ENCODE results near the gene TCN2.
"Not testable (repeated sequence)": the region's sequence is repeated elsewhere in the genome, so short reads cannot be mapped to it uniquely, and the experiment has no call there.

TCN2 gene

DNA sequence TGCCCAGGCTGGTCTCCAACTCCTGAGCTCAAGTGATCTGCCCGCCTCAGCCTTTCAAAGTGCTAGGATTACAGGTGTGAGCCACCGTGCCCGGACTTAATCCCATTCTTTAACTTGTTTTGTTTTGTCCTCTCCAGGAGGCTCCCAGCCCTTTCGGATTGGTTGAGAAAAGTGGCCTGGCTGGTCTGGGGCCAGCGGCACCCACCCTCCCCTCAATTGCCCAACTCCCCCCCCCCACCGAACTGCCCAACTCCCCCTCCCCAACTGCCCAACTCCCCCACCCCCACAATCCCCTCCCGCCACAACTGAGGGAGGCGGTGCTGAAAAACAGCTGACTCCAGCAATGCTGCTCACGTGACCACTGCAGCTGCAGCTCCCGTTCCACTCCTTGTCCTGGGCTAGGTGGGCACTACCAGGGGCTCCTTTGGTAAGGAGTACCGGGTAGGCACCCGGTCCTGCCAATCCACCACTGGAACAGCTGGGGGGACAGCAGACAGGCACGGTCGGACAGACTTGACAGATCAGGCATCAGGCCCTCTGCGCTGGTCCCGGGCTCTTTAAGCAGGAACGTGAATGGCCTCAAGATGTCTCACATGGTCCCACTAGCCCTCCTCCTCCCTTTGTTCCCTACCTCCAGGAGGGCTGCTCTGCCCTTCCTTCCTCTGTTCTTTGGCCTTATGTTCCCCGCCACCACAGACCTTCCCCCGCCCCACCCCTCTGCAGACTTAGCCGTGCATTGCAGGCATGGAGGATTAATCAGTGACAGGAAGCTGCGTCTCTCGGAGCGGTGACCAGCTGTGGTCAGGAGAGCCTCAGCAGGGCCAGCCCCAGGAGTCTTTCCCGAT lies at the start of gene TCN2:
Gene TCN2, plus strand, starts transcription at position 720 of the 845 bp plus-strand sequence. CDS start 158 bp downstream, outside the sequence.
- DNase-seq (ENCODE audit: low read depth in 3 of 3, low spot score in 1 of 3), result no peak

DNA sequence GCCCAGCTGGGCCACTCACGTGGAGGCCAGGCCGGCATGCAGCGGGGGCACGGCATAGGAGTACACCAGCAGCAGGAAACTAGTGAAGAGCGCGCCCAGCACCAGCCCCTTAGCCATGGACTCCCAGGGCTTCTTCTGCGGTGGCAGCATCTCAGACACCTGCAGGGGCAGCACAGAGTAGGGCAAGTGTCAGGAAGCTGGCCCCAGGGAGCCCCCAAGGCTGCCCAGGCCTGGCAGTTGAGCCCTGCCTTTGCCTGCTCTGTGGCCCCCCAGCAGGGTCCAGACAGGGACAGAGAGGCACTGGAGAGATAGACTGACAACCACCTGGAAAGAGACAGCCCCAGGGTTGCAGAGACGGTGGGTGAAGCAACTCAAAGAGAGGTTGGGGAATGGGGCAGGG lies 49.7 kb upstream of the TCN2 start:
- DNase-seq (ENCODE audit: low read depth in 3 of 3, low spot score in 1 of 3), result no peak

DNA sequence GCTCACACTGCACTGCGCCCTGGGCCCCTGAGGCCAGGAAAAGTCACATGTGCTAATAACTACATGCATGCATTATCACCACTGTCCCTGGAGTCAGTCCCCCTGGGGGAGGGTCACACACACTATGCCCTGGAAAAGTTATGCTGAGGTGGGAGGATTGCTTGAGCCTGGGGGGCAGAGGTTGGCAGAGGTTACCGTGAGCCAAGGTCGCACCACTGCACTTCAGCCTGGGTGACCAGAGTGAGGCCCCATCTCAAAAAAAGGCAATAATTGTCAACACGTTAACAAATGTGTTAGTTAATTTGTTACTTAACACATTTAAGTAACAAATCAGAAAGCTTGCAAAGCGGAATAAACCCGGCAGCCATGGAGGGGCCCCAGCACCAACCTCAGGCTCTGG lies 47.1 kb upstream of the TCN2 start:
- no peak for DNase-seq (ENCODE audit: low read depth in 3 of 3, low spot score in 1 of 3)

DNA sequence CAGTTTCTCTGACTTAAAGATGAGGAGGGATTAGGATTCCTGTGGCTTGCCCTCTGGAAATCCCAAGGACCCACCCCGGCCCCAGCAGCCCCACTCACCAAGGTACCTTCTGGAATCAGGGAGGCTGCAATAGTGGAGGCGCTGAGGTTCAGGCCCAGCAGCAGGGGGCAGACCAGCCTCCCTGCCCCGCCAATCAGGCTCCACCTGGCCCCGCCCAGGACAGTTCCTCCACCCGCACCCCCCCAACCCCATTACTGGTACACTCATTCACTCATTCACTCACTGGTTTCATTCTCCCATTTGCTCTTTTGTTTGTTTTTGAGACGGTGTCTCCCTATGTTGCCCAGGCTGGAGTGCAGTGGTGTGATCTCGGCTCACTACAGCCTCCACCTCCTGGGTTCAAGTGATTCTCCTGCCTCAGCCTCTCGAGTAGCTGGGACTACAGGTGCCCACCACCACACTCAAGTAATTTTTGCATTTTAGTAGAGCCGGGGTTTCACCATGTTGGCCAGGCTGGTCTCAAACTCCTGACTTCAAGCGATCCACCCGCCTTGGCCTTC lies 46.3 kb upstream of the TCN2 start:
- not testable (repeated sequence) for DNase-seq (ENCODE audit: low read depth in 3 of 3, low spot score in 1 of 3)

DNA sequence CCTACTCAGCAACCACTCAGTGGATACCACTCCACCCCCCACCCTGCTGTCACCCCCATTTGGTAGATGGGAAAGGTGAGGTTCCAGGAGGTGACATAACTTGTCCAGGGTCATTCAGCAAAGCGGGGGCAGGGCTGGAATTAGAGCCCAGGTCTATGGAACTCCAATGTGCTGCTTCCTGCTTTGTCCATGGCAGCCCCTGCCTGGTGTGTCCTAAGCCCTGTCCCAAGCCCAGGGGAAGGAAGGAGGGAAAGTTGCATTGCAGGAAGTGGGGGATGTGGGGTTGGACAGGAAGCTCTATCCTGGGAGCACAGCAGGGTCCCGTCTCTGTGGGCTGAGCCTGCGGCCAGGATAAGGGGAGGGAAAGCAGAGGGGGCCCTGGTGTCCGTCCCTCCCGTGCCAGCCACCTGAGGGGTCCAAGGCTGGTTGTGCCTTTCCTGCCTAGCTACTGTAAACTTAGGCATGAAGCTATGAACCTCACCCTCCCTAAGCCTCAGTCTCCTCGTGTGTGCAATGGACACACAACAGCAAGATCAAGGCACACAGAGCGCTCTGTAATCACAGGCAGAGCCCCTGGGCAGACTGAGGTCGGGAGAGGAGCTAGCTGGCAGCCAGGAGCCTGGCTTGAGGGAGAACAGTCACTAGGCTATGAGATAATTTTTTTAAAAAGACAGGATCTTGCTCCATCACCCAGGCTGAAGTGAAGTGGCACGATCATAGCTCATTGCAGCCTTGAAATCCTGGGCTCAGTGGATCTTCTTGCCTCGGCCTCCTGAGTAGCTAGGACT lies 45.4 kb upstream of the TCN2 start:
- no peak for DNase-seq (ENCODE audit: low read depth in 3 of 3, low spot score in 1 of 3)

DNA sequence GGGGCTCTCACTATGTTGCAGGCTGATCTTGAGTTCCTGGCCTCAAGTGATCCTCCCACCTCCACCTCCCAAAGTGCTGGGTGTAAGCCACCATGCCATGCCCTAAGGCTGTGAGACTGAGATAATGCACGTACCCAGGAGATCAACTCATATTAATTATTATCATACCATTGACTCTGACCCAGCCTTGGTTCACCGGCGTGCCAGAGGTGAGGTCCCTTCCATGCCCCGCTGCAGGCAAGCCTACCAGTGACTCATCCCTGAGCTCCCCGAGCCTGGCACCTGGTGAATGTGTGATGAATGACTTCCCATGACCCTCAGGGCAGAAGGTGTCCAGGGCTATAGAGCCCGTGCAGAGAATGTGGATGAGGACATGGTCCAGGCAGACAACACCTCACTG lies 44.6 kb upstream of the TCN2 start:
- no peak for DNase-seq (ENCODE audit: low read depth in 3 of 3, low spot score in 1 of 3)

GRCh38 chr22:30564045-30564760 lies 42.8 kb upstream of the TCN2 start:
- DNase-seq (ENCODE audit: low read depth in 3 of 3, low spot score in 1 of 3), result no peak

DNA sequence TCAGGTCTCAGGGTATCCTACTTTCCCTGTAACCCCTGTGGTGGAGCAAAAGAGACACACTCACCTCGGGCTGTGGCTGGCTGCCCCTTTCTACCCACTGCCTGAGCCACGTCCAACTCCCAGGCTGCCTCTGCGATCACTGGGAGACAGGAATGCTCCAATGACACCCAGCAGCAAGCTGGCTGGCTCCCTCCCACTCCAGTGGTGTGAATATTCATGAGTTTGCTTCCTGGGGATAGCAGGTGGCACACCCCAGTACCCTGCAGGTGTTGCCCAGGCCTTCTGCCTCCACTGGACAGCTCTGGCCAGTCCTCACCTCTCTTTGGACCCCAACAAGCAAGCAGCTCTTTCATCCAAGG lies 42.2 kb upstream of the TCN2 start:
- DNase-seq (ENCODE audit: low read depth in 3 of 3, low spot score in 1 of 3), result no peak

DNA sequence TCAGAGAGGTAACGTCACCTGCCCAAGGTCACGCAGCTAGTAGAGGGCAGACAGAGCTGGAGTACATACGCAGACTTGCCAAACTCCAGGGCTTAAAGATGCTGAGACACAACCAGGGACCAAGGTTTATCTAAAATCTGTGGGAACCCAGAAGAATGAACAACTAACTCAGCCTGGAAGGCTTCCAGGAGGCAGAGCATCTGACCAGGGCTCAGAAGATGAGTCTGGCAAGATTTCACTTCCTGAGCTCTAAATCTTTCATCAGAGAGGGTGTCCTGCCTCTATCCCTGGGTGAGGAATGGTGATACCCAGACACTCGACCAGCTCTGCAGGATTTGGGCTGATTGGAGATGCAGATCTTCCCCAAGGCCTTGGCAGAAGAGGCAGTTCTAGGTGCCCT lies 41.6 kb upstream of the TCN2 start:
- no peak for DNase-seq (ENCODE audit: low read depth in 3 of 3, low spot score in 1 of 3)

DNA sequence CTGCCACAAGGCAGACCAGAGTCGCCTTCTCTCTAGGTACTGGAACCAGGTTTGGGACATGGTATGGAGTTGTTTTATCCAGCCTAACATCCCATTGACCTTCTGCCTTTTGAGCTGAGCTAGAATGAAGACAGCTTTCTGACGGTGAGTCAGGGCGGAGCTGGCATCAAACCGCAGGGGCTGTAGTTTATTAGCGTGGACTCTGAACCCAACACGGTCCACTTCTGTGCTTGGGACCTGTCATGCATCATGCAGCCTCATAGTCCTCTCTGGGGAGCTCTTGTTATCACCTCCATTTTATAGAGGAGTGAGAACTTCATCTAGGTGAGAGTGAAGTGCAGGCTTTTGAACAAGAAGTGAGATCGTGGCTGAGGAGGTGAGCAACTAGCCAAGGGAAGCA lies 40.8 kb upstream of the TCN2 start:
- no peak for DNase-seq (ENCODE audit: low read depth in 3 of 3, low spot score in 1 of 3)

DNA sequence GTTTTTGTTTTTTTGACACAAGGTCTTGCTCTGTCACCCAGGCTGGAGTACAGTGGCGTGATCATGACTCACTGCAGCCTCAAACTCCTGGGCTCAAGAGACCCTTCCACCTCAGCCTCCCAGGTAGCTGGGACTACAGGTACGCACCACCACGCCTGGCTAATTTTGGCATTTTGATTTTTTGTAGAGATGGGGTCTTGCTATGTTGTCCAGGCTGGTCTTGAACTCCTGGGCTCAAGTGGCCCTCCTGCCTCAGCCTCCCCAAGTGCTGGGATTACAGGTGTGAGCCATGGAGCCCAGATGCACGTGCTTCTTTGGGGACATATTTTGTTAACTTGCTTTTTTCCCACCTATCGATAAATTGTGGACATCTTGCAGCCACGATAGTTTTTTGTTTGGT lies 39.7 kb upstream of the TCN2 start:
- DNase-seq (ENCODE audit: low read depth in 3 of 3, low spot score in 1 of 3), result not testable (repeated sequence)

DNA sequence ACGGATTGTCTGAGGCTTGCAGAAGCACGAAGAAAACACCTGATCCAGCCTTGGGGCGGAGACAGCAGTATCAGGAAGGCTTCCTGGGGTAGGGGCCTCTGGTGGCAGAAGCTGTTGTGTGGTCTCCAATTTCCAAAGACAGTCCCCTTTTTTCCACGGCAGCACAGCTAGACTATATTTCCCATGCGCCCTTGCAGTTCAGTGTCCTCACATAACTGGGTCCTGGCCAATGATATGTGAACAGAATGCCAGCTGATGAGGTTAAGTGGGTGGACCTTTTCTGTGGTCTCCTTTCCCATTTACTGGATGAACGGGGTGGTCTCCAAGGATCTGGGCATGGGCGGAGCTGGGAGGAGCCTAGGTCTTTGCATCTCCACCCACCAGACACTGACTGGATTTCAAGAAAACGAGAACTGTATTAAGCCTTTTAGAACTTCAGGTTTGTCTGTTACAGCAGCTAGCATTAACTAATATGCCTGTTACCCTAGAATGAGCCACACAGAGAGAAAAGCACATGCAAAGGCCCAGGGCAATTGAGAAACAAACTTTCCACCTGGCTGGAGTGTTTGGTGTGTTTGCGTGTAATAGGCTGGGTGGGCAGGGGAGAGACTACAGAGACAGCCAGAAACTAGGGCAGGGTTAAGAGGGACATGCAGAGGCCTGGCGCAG lies 38.7 kb upstream of the TCN2 start:
- no peak for DNase-seq (ENCODE audit: low read depth in 3 of 3, low spot score in 1 of 3)

- DNase-seq (ENCODE audit: low read depth in 3 of 3, low spot score in 1 of 3), result no peak
Observed at GRCh38 chr22:30569674-30570202, 37.2 kb upstream of the TCN2 start.

GRCh38 chr22:30572210-30572609 lies 34.8 kb upstream of the TCN2 start:
- DNase-seq (ENCODE audit: low read depth in 3 of 3, low spot score in 1 of 3), result no peak

DNA sequence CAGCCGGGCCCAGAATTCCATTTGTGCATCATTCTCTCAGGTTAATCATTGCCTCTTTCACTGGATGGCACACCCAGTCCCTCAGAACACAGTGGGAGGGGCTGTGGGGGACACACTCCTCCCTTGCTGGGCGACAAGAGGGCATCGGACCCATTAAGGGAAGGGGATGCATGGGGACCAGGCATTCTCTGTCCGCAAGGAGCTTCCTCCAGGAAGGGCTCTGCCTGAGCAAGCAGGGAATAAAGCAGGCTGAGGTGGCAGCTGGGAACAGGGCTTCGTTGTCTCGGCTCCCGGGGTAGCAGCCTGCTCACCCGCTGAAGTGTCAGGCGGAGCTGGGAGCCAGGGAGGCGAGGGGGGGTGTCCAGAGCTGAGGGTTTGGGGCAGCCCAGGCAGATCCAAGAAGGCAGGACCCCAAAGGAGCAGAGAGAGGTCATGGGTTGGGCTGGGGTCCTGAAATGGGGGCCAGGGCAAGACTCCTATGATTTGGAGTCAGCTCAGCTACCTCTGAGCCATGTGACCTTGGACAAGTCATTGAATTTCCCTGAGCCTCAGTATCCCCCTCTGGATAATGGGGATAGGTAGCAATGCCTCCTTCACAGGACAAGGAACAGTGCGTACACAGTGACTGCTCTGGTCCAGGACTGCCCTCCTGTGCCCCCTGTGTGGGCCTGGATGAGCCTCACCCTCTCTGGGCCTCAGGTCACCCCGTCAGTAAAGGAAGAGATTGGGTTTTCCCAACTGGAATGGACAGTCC lies 34.0 kb upstream of the TCN2 start:
- DNase-seq (ENCODE audit: low read depth in 3 of 3, low spot score in 1 of 3), result no peak

DNA sequence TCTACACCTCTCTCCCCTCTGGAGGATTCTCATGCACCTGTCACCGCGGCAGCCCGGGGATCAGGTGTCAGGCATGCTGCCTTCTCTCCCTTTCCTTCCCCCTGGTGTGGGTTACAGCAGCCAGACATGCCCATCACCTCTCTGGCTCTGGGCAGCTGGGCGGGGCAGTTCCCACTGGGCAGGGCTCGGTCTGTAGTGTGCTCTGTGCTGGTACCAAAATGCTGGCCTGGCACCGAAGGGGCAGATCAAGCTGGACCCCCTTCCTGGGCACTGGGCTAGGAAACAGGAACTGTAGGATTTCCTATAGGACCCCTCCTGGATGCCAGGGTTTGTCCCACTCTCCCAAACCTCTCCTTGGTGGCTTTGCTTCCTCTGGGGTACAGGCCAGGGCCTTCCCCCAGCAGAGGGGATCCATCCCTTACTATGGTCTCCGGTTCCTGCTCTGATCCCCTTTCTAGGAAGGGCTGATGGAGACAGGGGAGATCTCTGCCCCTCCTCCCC lies 33.3 kb upstream of the TCN2 start:
- no peak for DNase-seq (ENCODE audit: low read depth in 3 of 3, low spot score in 1 of 3)

DNA sequence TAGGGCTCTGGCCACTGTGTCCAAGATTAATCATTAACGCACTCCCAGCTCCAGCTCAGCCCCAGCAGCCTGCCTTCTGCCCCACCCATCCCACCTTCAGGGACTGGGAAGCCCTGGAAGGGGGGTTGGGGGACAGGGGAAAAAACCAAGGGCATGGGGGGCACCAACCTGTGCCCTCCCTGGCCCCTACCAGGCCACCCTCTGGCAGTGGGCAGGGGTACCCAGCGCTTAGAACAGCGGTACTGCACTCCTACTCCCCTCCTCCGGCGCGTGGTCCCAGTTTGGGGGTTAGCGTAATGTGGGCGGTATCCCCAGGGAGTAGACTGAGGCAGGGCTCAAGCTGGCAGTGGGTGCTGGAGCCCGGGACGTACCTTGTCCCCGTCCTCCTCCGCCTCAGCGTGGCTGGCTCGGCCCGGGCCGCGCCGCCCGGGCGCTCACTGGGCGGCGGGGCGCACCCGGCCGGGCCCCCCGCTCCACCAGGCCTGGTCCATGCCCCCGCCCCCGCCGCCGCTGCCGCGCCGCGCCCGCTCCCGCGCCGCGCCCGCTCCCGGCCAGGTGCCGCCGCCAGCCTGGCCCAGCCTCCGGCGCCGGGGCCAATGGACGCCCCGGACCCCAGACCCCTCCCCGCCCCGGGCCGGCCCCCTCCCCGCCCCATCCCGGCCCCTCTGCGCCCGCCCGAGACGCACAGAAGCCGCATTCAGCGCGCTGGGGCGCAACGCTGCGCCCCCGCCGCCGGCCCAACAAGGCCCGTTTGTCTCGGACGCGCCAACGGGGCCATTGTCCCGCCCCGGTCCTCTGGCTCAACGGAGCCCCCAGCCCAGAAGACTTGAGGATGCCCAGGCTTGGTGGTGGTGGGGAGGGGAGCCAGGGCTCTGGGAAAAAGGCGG lies 32.6 kb upstream of the TCN2 start, which contains the start of gene GAL3ST1:
Gene GAL3ST1, minus strand, starts transcription at position 571 of the 887 bp plus-strand sequence. CDS start 17,273 bp downstream, outside the sequence.
- DNase-seq (ENCODE audit: low read depth in 3 of 3, low spot score in 1 of 3), result no peak

- DNase-seq (ENCODE audit: low read depth in 3 of 3, low spot score in 1 of 3), result no peak
Observed at GRCh38 chr22:30574997-30575671, 31.8 kb upstream of the TCN2 start.

All from stimulated activated CD4-positive, alpha-beta T cell treated with anti-CD3 and anti-CD28 coated beads, TNF-alpha, amount 100 ng/mL, for 1 hour (primary cell).